ENCODE measurements around the gene FLNA.
"Not testable (repeated sequence)": the region's sequence is repeated elsewhere in the genome, so short reads cannot be mapped to it uniquely, and the experiment has no call there.

The FLNA gene, protein sequence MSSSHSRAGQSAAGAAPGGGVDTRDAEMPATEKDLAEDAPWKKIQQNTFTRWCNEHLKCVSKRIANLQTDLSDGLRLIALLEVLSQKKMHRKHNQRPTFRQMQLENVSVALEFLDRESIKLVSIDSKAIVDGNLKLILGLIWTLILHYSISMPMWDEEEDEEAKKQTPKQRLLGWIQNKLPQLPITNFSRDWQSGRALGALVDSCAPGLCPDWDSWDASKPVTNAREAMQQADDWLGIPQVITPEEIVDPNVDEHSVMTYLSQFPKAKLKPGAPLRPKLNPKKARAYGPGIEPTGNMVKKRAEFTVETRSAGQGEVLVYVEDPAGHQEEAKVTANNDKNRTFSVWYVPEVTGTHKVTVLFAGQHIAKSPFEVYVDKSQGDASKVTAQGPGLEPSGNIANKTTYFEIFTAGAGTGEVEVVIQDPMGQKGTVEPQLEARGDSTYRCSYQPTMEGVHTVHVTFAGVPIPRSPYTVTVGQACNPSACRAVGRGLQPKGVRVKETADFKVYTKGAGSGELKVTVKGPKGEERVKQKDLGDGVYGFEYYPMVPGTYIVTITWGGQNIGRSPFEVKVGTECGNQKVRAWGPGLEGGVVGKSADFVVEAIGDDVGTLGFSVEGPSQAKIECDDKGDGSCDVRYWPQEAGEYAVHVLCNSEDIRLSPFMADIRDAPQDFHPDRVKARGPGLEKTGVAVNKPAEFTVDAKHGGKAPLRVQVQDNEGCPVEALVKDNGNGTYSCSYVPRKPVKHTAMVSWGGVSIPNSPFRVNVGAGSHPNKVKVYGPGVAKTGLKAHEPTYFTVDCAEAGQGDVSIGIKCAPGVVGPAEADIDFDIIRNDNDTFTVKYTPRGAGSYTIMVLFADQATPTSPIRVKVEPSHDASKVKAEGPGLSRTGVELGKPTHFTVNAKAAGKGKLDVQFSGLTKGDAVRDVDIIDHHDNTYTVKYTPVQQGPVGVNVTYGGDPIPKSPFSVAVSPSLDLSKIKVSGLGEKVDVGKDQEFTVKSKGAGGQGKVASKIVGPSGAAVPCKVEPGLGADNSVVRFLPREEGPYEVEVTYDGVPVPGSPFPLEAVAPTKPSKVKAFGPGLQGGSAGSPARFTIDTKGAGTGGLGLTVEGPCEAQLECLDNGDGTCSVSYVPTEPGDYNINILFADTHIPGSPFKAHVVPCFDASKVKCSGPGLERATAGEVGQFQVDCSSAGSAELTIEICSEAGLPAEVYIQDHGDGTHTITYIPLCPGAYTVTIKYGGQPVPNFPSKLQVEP (N-terminal part only)

DNA sequence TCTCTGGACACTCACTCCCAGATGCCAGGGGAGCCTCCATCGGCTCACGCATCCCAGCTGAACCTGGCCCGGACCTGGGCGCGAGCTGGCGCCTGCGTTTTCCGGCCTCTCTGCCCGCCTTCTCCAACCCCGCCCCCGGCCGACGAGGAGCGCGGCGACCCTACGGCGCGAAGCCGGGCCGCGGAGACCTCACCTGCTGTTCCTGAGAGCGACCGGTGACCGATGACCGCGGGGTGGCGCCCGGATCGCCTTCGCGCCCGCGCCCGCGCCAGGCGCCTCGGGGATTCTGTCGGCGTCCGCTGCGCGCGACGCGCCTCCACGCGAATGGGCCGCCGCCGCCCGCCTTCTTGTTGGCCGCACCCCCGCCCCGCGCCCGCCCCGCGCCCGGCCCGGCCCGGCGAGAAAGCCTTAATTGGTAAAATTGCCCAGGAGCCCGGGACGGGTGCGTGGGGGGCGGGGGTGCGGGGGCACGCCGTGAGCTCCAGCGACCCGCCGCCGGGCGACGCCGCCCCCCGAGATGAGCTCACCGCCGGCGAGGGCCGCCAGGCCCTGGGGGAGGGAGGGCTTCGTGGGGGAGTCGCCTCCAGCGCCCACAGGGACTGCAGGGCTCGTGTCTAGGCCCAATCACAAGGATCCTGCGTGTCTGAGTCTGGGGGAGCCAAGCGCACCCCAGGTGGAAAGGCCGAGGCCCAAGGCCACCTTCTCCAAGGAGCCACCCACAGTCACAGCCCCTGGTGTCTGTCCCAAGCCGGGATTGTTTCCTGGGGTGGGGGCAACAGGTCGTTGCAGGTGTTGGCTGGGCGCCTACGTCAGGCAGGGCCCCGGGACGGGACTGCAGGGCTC is at the start of gene FLNA:
Gene FLNA, minus strand, starts transcription at position 322 of the 843 bp plus-strand sequence. CDS start 3,389 bp downstream, outside the sequence.
- peak; percentile 14 for DNase-seq

DNA sequence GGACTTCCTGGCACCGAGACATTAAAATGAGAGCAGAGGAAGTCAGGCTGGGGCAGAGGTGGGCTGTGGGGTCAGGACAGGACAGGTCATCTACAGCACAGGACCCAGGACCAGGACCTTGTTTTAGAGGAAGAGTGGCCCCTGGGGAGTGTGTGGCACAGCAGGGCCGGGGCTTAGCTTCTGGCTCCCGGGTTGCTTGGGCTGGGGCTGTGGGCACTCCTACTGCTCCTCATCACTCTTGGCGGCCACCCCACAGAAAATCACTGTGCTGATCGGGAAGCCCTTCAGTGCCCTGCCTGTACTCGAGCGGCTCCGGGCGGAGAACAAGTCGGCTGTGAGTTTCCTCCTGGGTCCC is 45.9 kb upstream of the FLNA start:
- no peak for DNase-seq

DNA sequence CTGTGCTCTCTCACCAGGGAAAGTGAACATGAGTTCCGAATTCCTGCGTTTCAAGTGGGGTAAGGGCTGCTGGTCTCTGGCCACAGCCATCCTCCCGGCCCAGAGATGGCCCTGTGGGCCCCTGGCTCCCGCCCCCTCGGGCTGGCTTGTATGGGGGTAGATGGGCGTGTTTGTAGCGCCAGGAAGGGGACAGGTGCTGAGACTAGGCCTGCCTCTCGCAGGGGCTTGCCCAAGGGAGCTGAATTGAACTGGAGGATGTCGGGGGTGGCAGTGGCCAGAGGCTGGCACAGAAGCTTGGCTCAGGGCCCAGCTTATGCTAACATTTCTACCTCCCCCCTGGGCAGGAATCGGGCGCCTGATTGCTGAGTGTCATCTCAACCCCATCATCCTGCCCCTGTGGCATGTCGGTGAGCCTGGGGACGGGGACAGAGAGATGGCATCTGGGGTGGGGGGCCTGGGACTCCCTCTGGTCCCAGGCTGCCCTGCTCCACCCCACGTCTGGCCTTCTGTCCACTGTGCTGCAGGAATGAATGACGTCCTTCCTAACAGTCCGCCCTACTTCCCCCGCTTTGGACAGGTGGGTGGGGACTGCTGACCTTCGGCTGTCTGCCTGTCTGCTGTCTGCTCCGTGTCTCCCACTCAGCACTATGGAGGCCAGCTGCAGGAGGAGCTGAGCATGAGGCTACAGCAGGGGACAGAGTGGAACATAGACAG is 45.4 kb upstream of the FLNA start:
- DNase-seq, result no peak

DNA sequence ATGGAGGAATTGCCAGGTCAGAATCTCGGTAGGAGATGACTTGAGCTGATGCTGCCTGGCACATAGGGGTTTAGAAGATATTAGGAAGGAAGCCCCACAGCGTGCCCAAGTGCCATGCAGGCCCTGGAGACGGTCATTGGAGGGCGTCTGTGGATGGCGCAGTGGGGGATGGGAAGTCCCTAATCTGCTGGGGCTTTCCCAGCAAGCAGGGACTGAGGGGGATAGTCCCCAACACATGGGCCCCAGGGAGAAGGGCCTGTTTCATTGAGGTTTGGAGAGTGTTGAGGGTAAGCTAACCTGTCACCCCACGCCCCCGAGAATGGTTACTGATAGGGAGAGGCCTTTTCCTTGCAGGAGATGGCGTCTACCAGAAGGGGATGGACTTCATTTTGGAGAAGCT is 44.8 kb upstream of the FLNA start:
- no peak for DNase-seq

GRCh38 chrX:154417157-154417556 is 42.7 kb upstream of the FLNA start:
- no peak for DNase-seq

- DNase-seq, result no peak
Observed at GRCh38 chrX:154413142-154413541, 38.7 kb upstream of the FLNA start.

- no peak for DNase-seq
Observed at GRCh38 chrX:154412468-154412867, 38.0 kb upstream of the FLNA start.

- DNase-seq, result peak; percentile 42
Observed at GRCh38 chrX:154411981-154412340, 37.5 kb upstream of the FLNA start.

- DNase-seq, result no peak
Observed at GRCh38 chrX:154409222-154409871, 34.9 kb upstream of the FLNA start, which contains the start of gene DNASE1L1. DNASE1L1 (minus strand) TSS chrX:154409254; CDS start chrX:154405568, 3,686 bp downstream.

GRCh38 chrX:154408659-154409221 is 34.3 kb upstream of the FLNA start:
- no peak for DNase-seq

DNA sequence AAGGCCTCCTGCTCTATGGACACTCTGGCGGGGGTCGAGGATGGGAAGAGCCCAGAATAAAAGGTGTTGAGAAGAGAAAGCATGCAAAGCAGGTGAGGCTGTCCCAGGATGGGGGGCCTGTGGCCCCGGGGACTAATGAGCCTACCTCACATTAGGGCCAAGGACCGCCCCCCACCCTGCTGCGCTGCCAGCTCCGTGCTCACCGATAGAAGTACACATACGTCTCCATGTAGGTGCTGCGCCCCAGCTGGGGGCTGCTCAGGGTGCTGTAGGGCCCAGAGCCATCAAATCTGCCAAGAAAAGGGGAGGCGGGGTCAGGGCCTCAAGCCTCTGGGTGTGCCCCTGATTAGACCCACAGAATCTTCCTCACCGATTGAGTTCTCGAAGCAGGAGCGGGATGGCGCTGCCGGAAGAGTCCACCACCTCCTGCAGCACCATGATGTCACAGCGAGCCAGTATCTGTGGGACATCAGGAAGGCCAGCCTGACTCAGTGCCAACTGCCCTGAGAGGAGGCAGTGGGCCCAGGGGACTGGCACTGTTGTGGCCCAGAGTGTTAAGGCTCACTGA is 30.3 kb upstream of the FLNA start:
- DNase-seq, result no peak

DNA sequence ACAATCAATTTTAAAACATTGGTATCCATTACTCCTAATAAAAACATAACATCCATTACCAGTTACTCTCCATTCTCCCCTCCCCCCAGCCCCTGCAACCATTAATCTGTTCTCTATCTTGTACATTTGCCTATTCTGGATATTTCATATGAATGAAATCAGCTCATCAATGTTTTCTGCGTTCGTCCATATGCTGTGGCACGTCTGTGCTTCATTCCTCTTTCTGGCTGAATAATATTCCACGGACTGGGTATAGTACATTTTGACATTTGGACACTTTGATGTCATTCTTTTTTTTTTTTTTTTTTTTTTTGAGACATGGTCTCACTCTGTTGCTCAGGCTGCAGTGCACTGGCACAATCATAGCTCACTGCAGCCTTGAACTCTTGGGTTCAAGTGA is 29.4 kb upstream of the FLNA start:
- DNase-seq, result no peak

DNA sequence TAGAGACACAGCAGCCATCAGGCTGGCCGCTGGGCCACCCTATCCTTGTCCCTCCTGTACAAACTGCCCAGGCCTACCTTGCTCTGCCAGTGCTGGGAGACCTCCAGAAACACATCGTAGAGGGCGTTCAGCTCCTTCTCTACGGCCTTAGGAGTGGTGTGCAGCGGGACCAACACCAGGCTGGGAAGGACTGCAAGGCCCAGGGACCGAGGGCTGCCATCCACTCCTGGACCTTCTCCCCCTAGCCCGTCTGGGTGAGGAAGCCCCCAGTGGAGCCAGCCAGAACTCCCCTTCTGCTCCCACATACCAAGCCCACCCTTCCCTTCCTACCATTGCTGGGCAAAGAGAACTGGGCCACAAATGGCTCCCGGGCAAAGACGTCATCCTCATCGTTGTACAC is 28.8 kb upstream of the FLNA start:
- no peak for DNase-seq

- no peak for DNase-seq
Observed at GRCh38 chrX:154402622-154403127, 28.2 kb upstream of the FLNA start.

DNA sequence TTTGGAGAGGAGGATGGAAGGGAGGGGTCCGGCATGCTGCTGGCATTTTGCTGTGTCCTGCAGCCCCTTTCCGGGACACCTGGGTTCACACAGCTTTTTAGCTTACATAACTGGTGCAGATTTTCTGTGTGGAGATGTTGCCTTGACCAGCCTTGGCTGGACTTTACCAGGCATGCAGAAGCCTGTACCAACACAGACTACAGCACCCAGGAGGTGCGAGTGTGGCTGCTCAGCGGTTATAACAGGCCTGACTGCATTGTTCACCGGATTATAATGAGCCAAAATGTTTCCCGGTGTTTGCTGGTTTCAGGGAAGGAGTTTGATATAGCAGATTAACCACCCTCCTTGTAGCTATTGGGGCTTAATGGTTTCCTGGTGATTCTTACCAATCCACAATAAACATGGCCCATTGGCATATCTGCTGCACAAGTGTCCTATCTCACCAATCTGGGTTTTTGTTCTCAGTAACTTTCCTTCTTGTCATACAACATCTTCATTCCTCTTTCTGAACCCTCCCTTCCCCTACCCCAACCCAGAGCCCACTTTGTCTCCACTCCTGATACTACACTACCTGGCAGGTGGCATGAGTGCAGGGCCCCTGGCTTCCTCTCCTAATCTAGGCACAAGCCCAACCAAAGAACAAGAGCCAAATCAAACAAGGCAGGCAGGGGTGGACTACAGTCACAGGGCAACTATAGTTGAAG is 27.6 kb upstream of the FLNA start:
- no peak for DNase-seq

DNA sequence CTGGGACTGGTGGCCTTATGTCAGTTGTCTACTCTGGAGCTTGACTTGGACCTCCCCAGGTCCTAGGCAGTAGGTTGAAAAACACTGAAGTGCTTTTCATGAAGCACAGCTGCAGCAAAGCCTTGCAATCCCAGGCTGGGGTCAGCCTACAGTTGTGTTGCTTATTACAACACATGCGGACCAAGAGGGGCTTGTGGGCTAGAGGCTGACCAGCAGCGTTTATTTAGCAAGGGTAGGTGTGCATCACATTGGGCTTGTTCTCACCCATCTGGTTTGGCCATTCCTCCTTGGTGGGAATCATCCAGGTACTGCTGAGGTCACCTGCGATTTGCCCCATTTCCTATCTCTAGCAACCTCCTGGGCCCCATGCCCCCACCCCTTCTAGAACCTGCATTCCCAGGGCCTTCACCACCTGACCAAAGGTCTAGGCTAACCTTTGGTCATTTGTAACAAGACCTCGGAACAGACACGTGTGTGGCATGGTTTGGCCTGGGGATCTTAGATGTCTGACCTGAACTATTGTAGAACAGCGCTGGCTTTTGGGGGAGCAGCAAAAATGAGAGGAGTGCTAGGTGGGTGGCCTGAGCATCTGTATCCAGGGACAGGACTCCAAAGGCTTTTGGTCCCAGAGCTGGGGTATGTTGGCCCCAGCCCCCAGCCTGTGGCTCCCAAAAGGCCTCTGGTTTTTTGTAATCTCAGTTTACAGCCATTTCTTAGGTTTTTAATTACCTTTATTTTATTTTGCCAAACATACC is 26.8 kb upstream of the FLNA start:
- no peak for DNase-seq

DNA sequence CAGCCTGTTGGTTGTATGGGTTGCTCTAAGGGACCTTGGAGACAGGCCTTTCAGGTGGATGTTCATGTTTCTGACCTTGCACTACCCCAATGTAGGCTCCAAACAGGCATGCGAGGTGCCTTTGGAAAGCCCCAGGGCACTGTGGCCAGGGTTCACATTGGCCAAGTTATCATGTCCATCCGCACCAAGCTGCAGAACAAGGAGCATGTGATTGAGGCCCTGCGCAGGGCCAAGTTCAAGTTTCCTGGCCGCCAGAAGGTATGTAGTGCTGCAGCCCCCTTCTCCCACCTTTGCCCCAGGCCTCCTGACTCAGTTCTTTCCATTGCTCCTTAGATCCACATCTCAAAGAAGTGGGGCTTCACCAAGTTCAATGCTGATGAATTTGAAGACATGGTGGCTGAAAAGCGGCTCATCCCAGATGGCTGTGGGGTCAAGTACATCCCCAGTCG is 26.0 kb upstream of the FLNA start:
- not testable (repeated sequence) for DNase-seq

DNA sequence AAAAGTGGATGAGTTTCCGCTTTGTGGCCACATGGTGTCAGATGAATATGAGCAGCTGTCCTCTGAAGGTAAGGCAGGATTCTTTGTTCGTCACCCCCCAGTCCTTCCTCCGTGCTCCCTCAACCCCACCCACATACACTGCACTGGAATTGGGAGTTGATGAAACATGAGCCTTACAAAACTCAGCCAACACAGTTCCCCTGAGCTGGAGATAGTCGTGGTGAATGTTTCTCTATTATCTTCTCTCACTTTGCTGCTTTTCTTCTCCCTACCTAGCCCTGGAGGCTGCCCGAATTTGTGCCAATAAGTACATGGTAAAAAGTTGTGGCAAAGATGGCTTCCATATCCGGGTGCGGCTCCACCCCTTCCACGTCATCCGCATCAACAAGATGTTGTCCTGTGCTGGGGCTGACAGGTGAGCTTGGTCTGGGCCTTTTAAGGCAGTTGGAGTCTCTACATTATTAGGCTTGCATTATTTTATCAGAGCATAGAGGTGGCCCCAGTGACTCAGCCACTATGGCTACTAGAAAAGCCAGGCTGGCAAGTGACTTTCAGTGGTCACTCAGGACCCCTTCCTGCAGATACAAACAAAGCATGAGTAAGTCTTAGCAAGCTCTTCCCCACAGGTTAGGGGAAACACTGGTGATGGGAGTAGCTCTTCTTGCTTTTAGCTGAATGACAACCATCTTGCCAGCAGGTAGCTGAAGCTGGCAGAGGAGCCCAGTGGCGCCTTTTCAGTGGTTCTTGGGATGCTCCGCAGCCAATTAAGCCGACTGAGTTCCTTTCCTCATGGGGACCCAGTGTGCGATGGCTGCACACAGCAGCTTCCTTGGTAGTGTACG is 25.3 kb upstream of the FLNA start:
- DNase-seq, result no peak
